H1 (cell line): ENCODE results near the gene PHYHD1. TPM values are rescaled to one million over a fixed set of nuclear protein-coding genes. Genes with fewer than 3 reads are reported as not detected.

ENCODE experiments used
- CTCF ChIA-PET: fragments of 300-600 bp; sonication (Branson Sonifier 250); formaldehyde crosslinking; loops from one replicate; lab custom pipeline; 2021; ENCODE audit not compliant: partially characterized antibody; lab: Charles Lee
- POLR2A ChIA-PET: fragments of 300-600 bp; sonication (Branson Sonifier 250); formaldehyde crosslinking; loops from one replicate; lab custom pipeline; 2021; ENCODE audit warnings: inconsistent platforms; ENCODE audit not compliant: partially characterized antibody; lab: Charles Lee
- DNase-seq, 2 experiments: peaks; one replicate each; pipeline versions ENCODE4 v3.0.0 to v3.0.0-alpha.2; 2010 to 2022; ENCODE audit warnings: low spot score in 2 of 2, low read depth in 1 of 2, mixed read lengths in 1 of 2
- FAIRE-seq: peaks from 2 replicates; lab custom pipeline; 2011; peaks lifted over from hg19 to GRCh38; lab: Jason Lieb, UNC
- H2AFZ ChIP-seq: 2 replicates; pipeline ENCODE4 v1.8.1; 2012; ENCODE audit warnings: low read length, inconsistent platforms
- H2AK5ac ChIP-seq: 2 replicates; pipeline ENCODE4 v1.6.1; 2013; ENCODE audit warnings: low read depth, low read length
- H2BK120ac ChIP-seq: replicated peaks from 2 replicates; pipeline ENCODE3; 2013; ENCODE audit warnings: low read depth, low read length, inconsistent platforms
- H2BK12ac ChIP-seq: 2 replicates; pipeline ENCODE4 v1.6.1; 2013; ENCODE audit warnings: low read depth, low read length
- H2BK15ac ChIP-seq: 2 replicates; pipeline ENCODE4 v1.6.1; 2013; ENCODE audit warnings: low read length
- H2BK20ac ChIP-seq: 2 replicates; pipeline ENCODE4 v1.6.1; 2013; ENCODE audit warnings: low read length
- H2BK5ac ChIP-seq: 2 replicates; pipeline ENCODE4 v1.6.1; 2013; ENCODE audit warnings: low read depth, low read length
- H3K14ac ChIP-seq: 2 replicates; pipeline ENCODE4 v1.6.1; 2013; ENCODE audit warnings: inconsistent platforms; ENCODE audit not compliant: insufficient read length
- H3K18ac ChIP-seq: 2 replicates; pipeline ENCODE4 v1.6.1; 2013; ENCODE audit warnings: low read length; ENCODE audit errors: extremely low read depth
- H3K23ac ChIP-seq: 2 replicates; pipeline ENCODE4 v1.6.1; 2013; ENCODE audit warnings: inconsistent platforms; ENCODE audit not compliant: insufficient read length
- H3K23me2 ChIP-seq: 2 replicates; pipeline ENCODE4 v1.6.1; 2013; ENCODE audit warnings: low read depth, low read length
- H3K27ac ChIP-seq: 2 replicates; pipeline ENCODE4 v1.6.1; 2011; ENCODE audit warnings: low read depth, low read length, inconsistent platforms
- H3K27me3 ChIP-seq, 4 experiments: replicated peaks in 1 of 4; 1 replicate in 1 of 4; 2 replicates in 3 of 4; pipeline versions ENCODE4 v1.6.1 to v1.8.1; 2011 to 2013; ENCODE audit warnings: low read length in 3 of 4, mild to moderate bottlenecking in 3 of 4, inconsistent platforms in 2 of 4, mixed read lengths in 2 of 4, moderate library complexity in 1 of 4; ENCODE audit not compliant: control insufficient read depth in 3 of 4, insufficient read depth in 3 of 4; ENCODE audit errors: extremely low read depth in 1 of 4
- H3K36me3 ChIP-seq, 4 experiments: 2 replicates each; pipeline versions ENCODE4 v1.6.1 to v1.8.1; 2011 to 2013; ENCODE audit warnings: mild to moderate bottlenecking in 4 of 4, low read length in 3 of 4, moderate library complexity in 2 of 4, control low read depth in 1 of 4, inconsistent platforms in 1 of 4; ENCODE audit not compliant: insufficient read depth in 4 of 4, control insufficient read depth in 2 of 4
- H3K4ac ChIP-seq: replicated peaks from 2 replicates; pipeline ENCODE3; 2013; ENCODE audit warnings: low read length, low read depth, mixed read lengths, inconsistent platforms; ENCODE audit not compliant: insufficient read length
- H3K4me1 ChIP-seq, 4 experiments: replicated peaks in 1 of 4; 1 replicate in 1 of 4; 2 replicates in 3 of 4; pipeline versions ENCODE4 v1.6.1 to v1.8.1; 2011 to 2013; ENCODE audit warnings: low read length in 3 of 4, inconsistent platforms in 2 of 4, mixed read lengths in 1 of 4; ENCODE audit not compliant: insufficient read depth in 4 of 4, control insufficient read depth in 3 of 4
- H3K4me2 ChIP-seq, 2 experiments: 2 replicates each; pipeline versions ENCODE4 v1.6.1 to v1.8.1; 2011 to 2013; ENCODE audit warnings: low read depth in 2 of 2, low read length in 2 of 2, control low read depth in 1 of 2, inconsistent platforms in 1 of 2, mild to moderate bottlenecking in 1 of 2; ENCODE audit not compliant: insufficient read depth in 1 of 2
- H3K4me3 ChIP-seq, 4 experiments: fragments of 200-600, 300-600 bp in 1 of 4; sonication (generic), shearing (Covaris generic), sonication (Bioruptor Twin) in 1 of 4; 2 replicates each; pipeline versions ENCODE4 v1.5.1 to v1.8.1; 2011 to 2016; ENCODE audit warnings: low read length in 4 of 4, low read depth in 3 of 4, control low read depth in 2 of 4, inconsistent platforms in 2 of 4, mild to moderate bottlenecking in 2 of 4, mixed read lengths in 1 of 4, moderate library complexity in 1 of 4; ENCODE audit not compliant: insufficient read depth in 2 of 4; ENCODE audit errors: extremely low read depth in 1 of 4
- H3K56ac ChIP-seq: replicated peaks from 2 replicates; pipeline ENCODE3; 2013; ENCODE audit warnings: low read depth, mild to moderate bottlenecking, mixed read lengths, low read length, inconsistent platforms; ENCODE audit not compliant: insufficient read length
- H3K79me1 ChIP-seq: 2 replicates; pipeline ENCODE4 v1.6.1; 2013; ENCODE audit warnings: low read depth, low read length, control low read depth
- H3K79me2 ChIP-seq, 2 experiments: 2 replicates each; pipeline versions ENCODE4 v1.6.1 to v1.8.1; 2012 to 2013; ENCODE audit warnings: low read length in 2 of 2, mild to moderate bottlenecking in 2 of 2, inconsistent platforms in 1 of 2; ENCODE audit not compliant: insufficient read depth in 2 of 2, control insufficient read depth in 1 of 2
- H3K9ac ChIP-seq, 4 experiments: replicated peaks in 1 of 4; 1 replicate in 1 of 4; 2 replicates in 3 of 4; pipeline versions ENCODE4 v1.6.1 to v1.8.1; 2011 to 2013; ENCODE audit warnings: low read depth in 3 of 4, low read length in 3 of 4, control low read depth in 2 of 4, mild to moderate bottlenecking in 2 of 4, moderate library complexity in 2 of 4, inconsistent platforms in 1 of 4; ENCODE audit errors: extremely low read depth in 1 of 4
- H3K9me3 ChIP-seq, 2 experiments: 2 replicates each; pipeline versions ENCODE4 v1.6.1 to v1.8.1; 2012 to 2013; ENCODE audit warnings: mild to moderate bottlenecking in 2 of 2, moderate library complexity in 2 of 2, control low read depth in 1 of 2, inconsistent platforms in 1 of 2, low read depth in 1 of 2, low read length in 1 of 2, mixed read lengths in 1 of 2; ENCODE audit not compliant: insufficient read depth in 2 of 2
- H4K20me1 ChIP-seq, 2 experiments: replicated peaks in 1 of 2; 2 replicates each; pipeline versions ENCODE3 to v1.8.1; 2011 to 2013; ENCODE audit warnings: inconsistent platforms in 2 of 2, low read length in 2 of 2, mild to moderate bottlenecking in 1 of 2; ENCODE audit not compliant: insufficient read depth in 2 of 2, control insufficient read depth in 1 of 2
- H4K5ac ChIP-seq: 2 replicates; pipeline ENCODE4 v1.6.1; 2013; ENCODE audit warnings: low read length, low read depth, mixed read lengths, inconsistent platforms; ENCODE audit not compliant: insufficient read length
- H4K8ac ChIP-seq: 2 replicates; pipeline ENCODE4 v1.8.0; 2013; ENCODE audit warnings: mild to moderate bottlenecking, moderate library complexity, low read length, inconsistent platforms; ENCODE audit not compliant: insufficient read depth; ENCODE audit errors: extremely low read depth
- H4K91ac ChIP-seq: replicated peaks from 2 replicates; pipeline ENCODE3; 2013; ENCODE audit warnings: low read length, mixed read lengths, inconsistent platforms; ENCODE audit not compliant: insufficient read length
- ATF2 ChIP-seq: IDR thresholded peaks from 2 replicates; pipeline ENCODE4 v1.6.1; 2012; ENCODE audit warnings: low read length, inconsistent platforms
- BCL11A ChIP-seq, 2 experiments: IDR thresholded peaks; one replicate each; pipeline ENCODE4 v1.6.1; 2011; ENCODE audit warnings: low read depth in 2 of 2, low read length in 2 of 2, mild to moderate bottlenecking in 2 of 2
- CHD1 ChIP-seq: IDR thresholded peaks from 2 replicates; pipeline ENCODE4 v1.6.1; 2012; ENCODE audit warnings: low read depth, low read length, improper control_type of control experiment
- CTBP2 ChIP-seq: IDR thresholded peaks from 2 replicates; pipeline ENCODE4 v1.7.0; 2011; ENCODE audit warnings: borderline replicate concordance, mild to moderate bottlenecking, moderate library complexity, mixed read lengths, low read length; ENCODE audit not compliant: insufficient read depth, insufficient read length
- HDAC2 ChIP-seq, 2 experiments: fragments of 300-600 bp in 1 of 2; sonication (generic) in 1 of 2; IDR thresholded peaks; 2 replicates each; pipeline ENCODE4 v1.6.1; 2011 to 2012; ENCODE audit warnings: low read depth in 2 of 2, low read length in 2 of 2, mild to moderate bottlenecking in 2 of 2, moderate library complexity in 2 of 2, borderline replicate concordance in 1 of 2, inconsistent platforms in 1 of 2
- JUND ChIP-seq: IDR thresholded peaks from 2 replicates; pipeline ENCODE4 v1.6.1; 2011; ENCODE audit warnings: mild to moderate bottlenecking, improper control_type of control experiment, low read length
- MAFK ChIP-seq: IDR thresholded peaks from 2 replicates; pipeline ENCODE4 v1.6.1; 2012; ENCODE audit warnings: low read depth, mild to moderate bottlenecking, improper control_type of control experiment, low read length
- SIRT6 ChIP-seq: IDR thresholded peaks from one replicate; pipeline ENCODE4 v1.7.1; 2012; ENCODE audit warnings: low read length, inconsistent platforms
- ZNF274 ChIP-seq: IDR thresholded peaks from 2 replicates; pipeline ENCODE4 v1.7.0; 2012; ENCODE audit warnings: low read length, borderline replicate concordance; ENCODE audit errors: extremely low read depth
- WGBS, 2 experiments: shearing (Covaris generic) in 1 of 2; methylation state at CpG; one replicate each; pipeline versions ENCODE4 v1.1.6 to v1.1.7; 2013 to 2015; ENCODE audit warnings: low lambda C conversion rate in 2 of 2, mixed read lengths in 2 of 2, inconsistent platforms in 1 of 2, low coverage in 1 of 2, missing lambda C conversion rate in 1 of 2; ENCODE audit not compliant: insufficient replicate concordance in 2 of 2, insufficient coverage in 1 of 2, insufficient read length in 1 of 2; ENCODE audit errors: extremely low coverage in 1 of 2, missing lambda C conversion rate in 1 of 2; 5-methylcytosine and 5-hydroxymethylcytosine counted together
- polyA plus RNA-seq, 7 experiments: library from polyadenylated mRNA; depleted of rRNA in 3 of 7; stranded (reverse) in 5 of 7; unstranded in 2 of 7; fragments of >200 nt in 5 of 7; fragments of 200-250 nt in 2 of 7; gene quantifications; 1 replicate in 5 of 7; 2 replicates in 1 of 7; 4 replicates in 1 of 7; pipeline versions ENCODE4 v1.2.1 to v1.2.3, GENCODE V29; 2011 to 2013; ENCODE audit warnings: missing spikeins in 2 of 7, mixed read lengths in 2 of 7
- total RNA-seq: library from RNA; stranded (reverse); fragmentation: NEBNext Ultra II Directional; extraction: Animal tissue kit (Norgen Biotek cat#: 25700); gene quantifications from 2 replicates; pipeline ENCODE4 v1.2.1, GENCODE V29; 2021

Gene PHYHD1
- total and polyA plus RNA-seq, 2 of the 8 experiments (the other 6 are each of a cell fraction or from before 2014, with no cell fraction given), result 14.1 to 25.6 TPM

GRCh38 chr9:128913995-128914772 lies 6.6 kb upstream of the PHYHD1 start:
- H3K9ac ChIP-seq, result no peak overlapping the region
- H4K5ac ChIP-seq, result no peak overlapping the region
- H2BK12ac ChIP-seq, result no peak overlapping the region
- no peaks in the 10 kb centered on the region for H3K27me3 ChIP-seq
- DNase-seq (no peak), FAIRE-seq (no peak)
- H4K20me1 ChIP-seq, result peaks cover 20 to 31% of the 10 kb centered on the region in 2 experiments
- H3K4me2 ChIP-seq, result no peak overlapping the region
- H3K23me2 ChIP-seq, result no peaks in the 10 kb centered on the region
- no peak overlapping the region for H2AFZ ChIP-seq
- CTCF ChIA-PET, result interaction anchor here (1.8 to 3.9 kb wide), 2 partner anchors 12 to 14 kb away, joined by 6 to 26 read pairs; no protein-coding TSS in a partner anchor
- no peak overlapping the region for H2BK20ac ChIP-seq
- no peak overlapping the region for H4K91ac ChIP-seq
- no peak overlapping the region for H3K56ac ChIP-seq
- no peak overlapping the region for H3K23ac ChIP-seq
- H3K79me1 ChIP-seq, result peaks cover 15% of the 10 kb centered on the region; the same call in 1 of the 2 replicates
- H3K4me3 ChIP-seq, result no peak overlapping the region
- no peaks in the 10 kb centered on the region for H3K9me3 ChIP-seq
- peaks cover 0 to 24% (median 18%) of the 10 kb centered on the region in 4 experiments; a peak in 6 of 7 replicates for H3K4me1 ChIP-seq
- WGBS, 2 experiments, result 85% methylated on average over 23 of the region's 23 CpGs; no CpG with 5 or more reads in 1 of the 2 experiments
- 0 out of 2 replicates have a peak overlapping the region, but pooled peaks have one; percentile 13 for H2AK5ac ChIP-seq
- POLR2A ChIA-PET, result interaction anchor here (0.6 to 1.8 kb wide), 3 partner anchors 8 to 1102 kb away, joined by 3 to 5 read pairs (median 3); partner anchors contain the start of genes KYAT1 and LRRC8A
- no peak overlapping the region for H2BK15ac ChIP-seq
- no peak overlapping the region for H3K18ac ChIP-seq
- H3K27ac ChIP-seq, result no peak overlapping the region
- H3K79me2 ChIP-seq, result peaks cover 0 to 53% of the 10 kb centered on the region in 2 experiments; a peak in 2 of 4 replicates
- peaks cover 7 to 41% (median 33%) of the 10 kb centered on the region in 4 experiments for H3K36me3 ChIP-seq
- H3K14ac ChIP-seq, result no peak overlapping the region
- no peak overlapping the region for H3K4ac ChIP-seq
- H4K8ac ChIP-seq, result no peak overlapping the region
- H2BK5ac ChIP-seq, result no peak overlapping the region
- no peak overlapping the region for H2BK120ac ChIP-seq
- TF ChIP-seq CHD1 (no peak), MAFK (no peak), JUND (no peak), SIRT6 (no peak), CTBP2 (no peak), HDAC2 (IDR thresholded peaks at IDR 0.05; ENCODE audit: borderline replicate concordance in 1 of 2, low read depth in 2 of 2, low read length in 2 of 2) (no peak), ZNF274 (no peak), ATF2 (no peak), BCL11A (IDR thresholded peaks at IDR 0.05; ENCODE audit: low read depth in 2 of 2, low read length in 2 of 2) (no peak)
